ENCODE results near the gene USH2A. TPM values are rescaled to one million over a fixed set of nuclear protein-coding genes. Genes with fewer than 3 reads are reported as not detected.

The USH2A gene
- polyA plus RNA-seq, 1 donor from 2014 or later = 0.17 TPM

GRCh38 chr1:216173376-216173995 is 249.8 kb downstream of the USH2A start:
- Histone ChIP-seq H3K27ac (ENCODE audit: low read length) (no peak overlapping the region), H3K36me3 (ENCODE audit: insufficient read depth, low read length) (no peaks in the 10 kb centered on the region), H3K4me2 (ENCODE audit: low read length) (no peak overlapping the region)

GRCh38 chr1:216169351-216169750 is 253.9 kb downstream of the USH2A start:
- H3K9ac ChIP-seq (ENCODE audit: low read length) = no peak overlapping the region
- H2AFZ ChIP-seq (ENCODE audit: low read depth, low read length) = no peak overlapping the region
- no peaks in the 10 kb centered on the region for H3F3A ChIP-seq (ENCODE audit: insufficient read depth, low read length, poor library complexity, severe bottlenecking)
- H4K20me1 ChIP-seq (ENCODE audit: insufficient read depth) = no peaks in the 10 kb centered on the region
- no peaks in the 10 kb centered on the region for H3K9me2 ChIP-seq (ENCODE audit: insufficient read depth, low read length)
- no peaks in the 10 kb centered on the region for H3K27me3 ChIP-seq (ENCODE audit: insufficient read depth, low read depth, low read length)
- H3K36me3 ChIP-seq (ENCODE audit: insufficient read depth, low read length) = no peaks in the 10 kb centered on the region
- H3K4me3 ChIP-seq (ENCODE audit: low read length) = no peak overlapping the region
- no peak overlapping the region for H3K4me2 ChIP-seq (ENCODE audit: low read length)
- no peak overlapping the region for H3K27ac ChIP-seq (ENCODE audit: low read length)
- no peaks in the 10 kb centered on the region for H3K9me3 ChIP-seq (ENCODE audit: low read length)
- H3K79me2 ChIP-seq (replicated peaks; ENCODE audit: insufficient read depth, low read length) = no peaks in the 10 kb centered on the region
- TF ChIP-seq CTCF (IDR thresholded peaks at IDR 0.05; ENCODE audit: poor library complexity, severe bottlenecking) (no peak), EP300 (conservative IDR thresholded peaks at IDR 0.05; ENCODE audit: poor library complexity, severe bottlenecking) (no peak), TAF1 (IDR thresholded peaks at IDR 0.05; ENCODE audit: low read depth) (no peak), RAD21 (conservative IDR thresholded peaks at IDR 0.05) (no peak), EZH2 (IDR thresholded peaks at IDR 0.05; ENCODE audit: borderline replicate concordance, insufficient read depth, low read length, poor library complexity, severe bottlenecking) (no peak), SMC3 (conservative IDR thresholded peaks at IDR 0.05; ENCODE audit: poor library complexity) (no peak), MXI1 (conservative IDR thresholded peaks at IDR 0.05; ENCODE audit: poor library complexity, severe bottlenecking) (no peak)

More at GRCh38 chr1:216173376-216173995, 249.8 kb downstream of the USH2A start:
- Histone ChIP-seq H3K9me3 (ENCODE audit: low read length) (no peaks in the 10 kb centered on the region), H3K9ac (ENCODE audit: low read length) (no peak overlapping the region), H3K27me3 (ENCODE audit: insufficient read depth, low read depth, low read length) (no peaks in the 10 kb centered on the region), H3K4me3 (ENCODE audit: low read length) (no peak overlapping the region), H3F3A (ENCODE audit: insufficient read depth, low read length, poor library complexity, severe bottlenecking) (no peaks in the 10 kb centered on the region), H3K9me2 (ENCODE audit: insufficient read depth, low read length) (no peaks in the 10 kb centered on the region), H4K20me1 (ENCODE audit: insufficient read depth) (no peaks in the 10 kb centered on the region), H2AFZ (ENCODE audit: low read depth, low read length) (no peak overlapping the region), H3K79me2 (replicated peaks; ENCODE audit: insufficient read depth, low read length) (no peaks in the 10 kb centered on the region)
- no peak for TF ChIP-seq RAD21 (conservative IDR thresholded peaks at IDR 0.05)
- no peak for TF ChIP-seq REST (IDR thresholded peaks at IDR 0.05; ENCODE audit: borderline replicate concordance)
- no peak for TF ChIP-seq MXI1 (conservative IDR thresholded peaks at IDR 0.05; ENCODE audit: poor library complexity, severe bottlenecking)
- TF ChIP-seq EP300 (conservative IDR thresholded peaks at IDR 0.05; ENCODE audit: poor library complexity, severe bottlenecking) = no peak
- TF ChIP-seq EZH2 (IDR thresholded peaks at IDR 0.05; ENCODE audit: borderline replicate concordance, insufficient read depth, low read length, poor library complexity, severe bottlenecking) = no peak
- TF ChIP-seq CTCF (IDR thresholded peaks at IDR 0.05; ENCODE audit: poor library complexity, severe bottlenecking) = no peak
- TF ChIP-seq POLR2AphosphoS5 (IDR thresholded peaks at IDR 0.05) = no peak
- no peak for TF ChIP-seq SMC3 (conservative IDR thresholded peaks at IDR 0.05; ENCODE audit: poor library complexity)
- no peak for TF ChIP-seq TAF1 (IDR thresholded peaks at IDR 0.05; ENCODE audit: low read depth)
